Measurements from ENCODE around the gene COLGALT1. TPM values are rescaled to one million over a fixed set of nuclear protein-coding genes. Genes with fewer than 3 reads are reported as not detected.

Gene COLGALT1
- total and polyA plus RNA-seq, 2 of the 8 experiments (the other 6 are each of a cell fraction or from before 2014, with no cell fraction given): 44.7 to 58.1 TPM

DNA sequence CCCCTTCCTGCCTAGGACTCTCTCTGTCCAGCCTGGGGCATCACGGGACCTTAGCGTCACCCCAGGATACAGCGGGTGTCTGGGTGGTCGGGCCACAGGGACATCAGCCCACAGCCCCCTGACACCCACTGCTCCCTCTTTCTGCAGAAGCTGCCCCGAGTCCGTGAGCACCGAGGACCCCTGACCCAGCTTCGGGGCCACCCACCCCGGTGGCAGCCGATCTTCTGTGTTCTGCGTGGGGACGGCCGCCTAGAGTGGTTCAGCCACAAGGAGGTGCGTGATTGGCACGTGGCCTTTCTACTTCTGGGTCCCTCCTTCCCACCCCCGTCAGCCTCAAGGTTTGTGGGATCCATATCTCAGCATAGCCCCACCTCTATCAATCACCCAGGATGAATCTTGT lies 23.3 kb upstream of the COLGALT1 start:
- Histone ChIP-seq H3K27me3 (replicated peaks in 1 of 4; ENCODE audit: control insufficient read depth in 3 of 4, extremely low read depth in 1 of 4, insufficient read depth in 3 of 4, low read length in 3 of 4) (peaks cover 0 to 3% (median 0%) of the 10 kb centered on the region in 4 experiments; a peak in 3 of 7 replicates), H2AK5ac (ENCODE audit: low read depth, low read length) (no peak overlapping the region), H3K23me2 (ENCODE audit: low read depth, low read length) (no peaks in the 10 kb centered on the region), H3K79me1 (ENCODE audit: low read depth, low read length) (no peaks in the 10 kb centered on the region), H4K5ac (ENCODE audit: insufficient read length, low read depth, low read length) (no peak overlapping the region), H2BK12ac (ENCODE audit: low read depth, low read length) (0 out of 2 replicates have a peak overlapping the region, but pooled peaks have one; percentile 40), H3K36me3 (ENCODE audit: control insufficient read depth in 2 of 4, insufficient read depth in 4 of 4, low read length in 3 of 4) (no peaks in the 10 kb centered on the region), H4K91ac (replicated peaks; ENCODE audit: insufficient read length, low read length) (no peak overlapping the region), H3K4me2 (ENCODE audit: insufficient read depth in 1 of 2, low read depth in 2 of 2, low read length in 2 of 2) (no peak overlapping the region), H3K9ac (replicated peaks in 1 of 4; ENCODE audit: extremely low read depth in 1 of 4, low read depth in 3 of 4, low read length in 3 of 4) (no peak overlapping the region), H3K4me1 (replicated peaks in 1 of 4; ENCODE audit: control insufficient read depth in 3 of 4, insufficient read depth in 4 of 4, low read length in 3 of 4) (peaks cover 0 to 5% (median 2%) of the 10 kb centered on the region in 4 experiments; a peak in 2 of 7 replicates), H2AFZ (ENCODE audit: low read length) (no peak overlapping the region), H3K27ac (ENCODE audit: low read depth, low read length) (no peak overlapping the region), H2BK120ac (replicated peaks; ENCODE audit: low read depth, low read length) (no peak overlapping the region), H2BK20ac (ENCODE audit: low read length) (no peak overlapping the region), H3K23ac (ENCODE audit: insufficient read length) (no peak overlapping the region), H3K18ac (ENCODE audit: extremely low read depth, low read length) (no peak overlapping the region), H3K9me3 (ENCODE audit: insufficient read depth in 2 of 2, low read depth in 1 of 2, low read length in 1 of 2) (no peaks in the 10 kb centered on the region), H2BK5ac (ENCODE audit: low read depth, low read length) (no peak overlapping the region), H2BK15ac (ENCODE audit: low read length) (no peak overlapping the region), H4K20me1 (replicated peaks in 1 of 2; ENCODE audit: control insufficient read depth in 1 of 2, insufficient read depth in 2 of 2, low read length in 2 of 2) (no peaks in the 10 kb centered on the region), H4K8ac (ENCODE audit: extremely low read depth, insufficient read depth, low read length) (no peak overlapping the region; the same call in 1 of the 2 replicates), H3K79me2 (ENCODE audit: control insufficient read depth in 1 of 2, insufficient read depth in 2 of 2, low read length in 2 of 2) (no peaks in the 10 kb centered on the region), H3K14ac (ENCODE audit: insufficient read length) (no peak overlapping the region), H3K4me3 (ENCODE audit: extremely low read depth in 1 of 4, insufficient read depth in 2 of 4, low read depth in 3 of 4, low read length in 4 of 4) (no peak overlapping the region), H3K56ac (replicated peaks; ENCODE audit: insufficient read length, low read depth, low read length) (no peak overlapping the region), H3K4ac (replicated peaks; ENCODE audit: insufficient read length, low read depth, low read length) (peak overlapping the region; percentile 23)
- CTCF ChIA-PET (ENCODE audit: partially characterized antibody): interaction anchor here (1.0 to 1.4 kb wide), 3 partner anchors 17 to 72 kb away, joined by 3 to 5 read pairs (median 3); no protein-coding TSS in a partner anchor
- no peak for TF ChIP-seq GABPA (IDR thresholded peaks at IDR 0.05; ENCODE audit: borderline replicate concordance, insufficient read depth, low read length)
- TF ChIP-seq SIX5 (IDR thresholded peaks at IDR 0.05; ENCODE audit: low read depth, low read length): no peak
- TF ChIP-seq RAD21 (IDR thresholded peaks at IDR 0.05 in 1 of 2, conservative IDR thresholded peaks at IDR 0.05 in 1 of 2; ENCODE audit: low read depth in 2 of 2, low read length in 2 of 2): no peak
- TF ChIP-seq EZH2 (IDR thresholded peaks at IDR 0.05; ENCODE audit: low read depth, low read length, severe bottlenecking): no peak
- no peak for TF ChIP-seq HDAC6 (IDR thresholded peaks at IDR 0.05; ENCODE audit: low read depth, low read length)
- 88% methylated on average over 14 of the region's 16 CpGs; no CpG with 5 or more reads in 1 of the 2 experiments for WGBS, 2 experiments (ENCODE audit: extremely low coverage in 1 of 2, insufficient coverage in 1 of 2, insufficient read length in 1 of 2, insufficient replicate concordance in 2 of 2, low coverage in 1 of 2, low lambda C conversion rate in 2 of 2, missing lambda C conversion rate in 1 of 2)
- POLR2A ChIA-PET (ENCODE audit: partially characterized antibody): no interaction called here
- no peak for FAIRE-seq
- DNase-seq (ENCODE audit: low read depth in 1 of 2, low spot score in 2 of 2): no peak
